PFSK-1 (cell line): ENCODE measurements around the gene CARD19.

Experiments
- POLR2AphosphoS5 ChIP-seq: IDR thresholded peaks from 2 replicates; pipeline ENCODE4 v1.6.1; 2012; ENCODE audit warnings: low read depth, mild to moderate bottlenecking, control low read depth, low read length, moderate library complexity
- REST ChIP-seq, 2 experiments: IDR thresholded peaks; 2 replicates each; pipeline versions ENCODE4 v1.6.1 to v1.8.0; 2011 to 2012; ENCODE audit warnings: low read depth in 2 of 2, low read length in 2 of 2, control low read depth in 1 of 2, inconsistent platforms in 1 of 2, mild to moderate bottlenecking in 1 of 2, moderate library complexity in 1 of 2; ENCODE audit not compliant: insufficient read depth in 1 of 2

- TF ChIP-seq POLR2AphosphoS5 (no peak), REST (IDR thresholded peaks at IDR 0.05; ENCODE audit: insufficient read depth in 1 of 2, low read depth in 2 of 2, low read length in 2 of 2) (no peak)
Observed at GRCh38 chr9:93128715-93129224, 32.8 kb downstream of the CARD19 start.
